Esophagus muscularis mucosa (tissue), 3 donors: ENCODE data around the gene SPTLC2.

Source experiments
- POLR2A ChIP-seq: fragments of 450-650 bp; IDR thresholded peaks from one replicate; pipeline ENCODE4 v1.6.1; 2017; ENCODE audit warnings: antibody characterized with exemption, moderate library complexity, mild to moderate bottlenecking, low read depth
- POLR2AphosphoS5 ChIP-seq, 2 donors: sonication (generic); formaldehyde crosslinking; IDR thresholded peaks; one replicate each; pipeline ENCODE4 v1.6.1; 2017; ENCODE audit warnings: antibody characterized with exemption in 2 of 2
- TF ChIP-seq, protein P1 (sequence below), 3 experiments: fragments of 200-600 bp in 2 of 3; fragments of 450-650 bp in 1 of 3; sonication (generic) in 2 of 3; IDR thresholded peaks; one replicate each; pipeline ENCODE4 v1.5.1; 2017 to 2019; ENCODE audit warnings: antibody characterized with exemption in 3 of 3, mild to moderate bottlenecking in 2 of 3, moderate library complexity in 1 of 3

DNA sequence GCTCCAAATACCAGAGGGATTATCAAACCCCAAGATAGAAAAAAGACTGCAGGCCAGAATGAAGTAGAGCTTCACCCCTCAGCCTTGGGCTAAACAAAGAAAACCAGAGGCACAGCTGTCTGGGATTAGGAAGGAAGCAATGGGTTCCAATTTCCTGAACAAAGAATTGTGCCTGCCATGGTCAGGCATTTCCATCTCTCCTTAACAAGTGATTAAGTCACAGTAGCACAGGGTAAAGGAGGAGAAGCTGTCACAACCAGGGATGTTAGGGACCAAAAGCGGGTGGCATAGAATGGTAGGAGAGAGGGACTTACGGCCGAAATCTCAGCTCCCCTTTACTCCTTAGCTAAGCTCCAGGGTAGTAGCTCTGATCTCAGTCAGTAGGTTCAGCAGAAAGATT is 33.9 kb downstream of the SPTLC2 start:
- TF ChIP-seq, protein P1, sequence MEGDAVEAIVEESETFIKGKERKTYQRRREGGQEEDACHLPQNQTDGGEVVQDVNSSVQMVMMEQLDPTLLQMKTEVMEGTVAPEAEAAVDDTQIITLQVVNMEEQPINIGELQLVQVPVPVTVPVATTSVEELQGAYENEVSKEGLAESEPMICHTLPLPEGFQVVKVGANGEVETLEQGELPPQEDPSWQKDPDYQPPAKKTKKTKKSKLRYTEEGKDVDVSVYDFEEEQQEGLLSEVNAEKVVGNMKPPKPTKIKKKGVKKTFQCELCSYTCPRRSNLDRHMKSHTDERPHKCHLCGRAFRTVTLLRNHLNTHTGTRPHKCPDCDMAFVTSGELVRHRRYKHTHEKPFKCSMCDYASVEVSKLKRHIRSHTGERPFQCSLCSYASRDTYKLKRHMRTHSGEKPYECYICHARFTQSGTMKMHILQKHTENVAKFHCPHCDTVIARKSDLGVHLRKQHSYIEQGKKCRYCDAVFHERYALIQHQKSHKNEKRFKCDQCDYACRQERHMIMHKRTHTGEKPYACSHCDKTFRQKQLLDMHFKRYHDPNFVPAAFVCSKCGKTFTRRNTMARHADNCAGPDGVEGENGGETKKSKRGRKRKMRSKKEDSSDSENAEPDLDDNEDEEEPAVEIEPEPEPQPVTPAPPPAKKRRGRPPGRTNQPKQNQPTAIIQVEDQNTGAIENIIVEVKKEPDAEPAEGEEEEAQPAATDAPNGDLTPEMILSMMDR (IDR thresholded peaks at IDR 0.05) = no peak
- no peak for TF ChIP-seq POLR2A
- no peak for TF ChIP-seq POLR2AphosphoS5 (IDR thresholded peaks at IDR 0.05)
